ENCODE measurements around the gene FAM200B. TPM values are rescaled to one million over a fixed set of nuclear protein-coding genes. Genes with fewer than 3 reads are reported as not detected.

Gene FAM200B
- polyA plus RNA-seq, 2 of the 4 experiments (the other 2 are of a cell fraction) = 40.8 to 41.6 TPM

- TF ChIP-seq REST (IDR thresholded peaks at IDR 0.05) (no peak), ZC3H11A (IDR thresholded peaks at IDR 0.05) (no peak)
Observed at GRCh38 chr4:15683143-15683495, 1.5 kb downstream of the FAM200B start (continued).

GRCh38 chr4:15684498-15684897 is 2.9 kb downstream of the FAM200B start:
- no peak for ATAC-seq

GRCh38 chr4:15688051-15688450 is 6.4 kb downstream of the FAM200B start:
- ATAC-seq (no peak), FAIRE-seq (no peak), DNase-seq (ENCODE audit: low read depth in 1 of 2, low spot score in 1 of 2) (no peak)
- Histone ChIP-seq H3K4me1 (peaks cover 59% of the 10 kb centered on the region), H3K9me3 (no peaks in the 10 kb centered on the region), H3K4me3 (no peak overlapping the region), H3K4me2 (no peak overlapping the region), H3K27ac (peak overlapping the region in 1 of 2 experiments; percentile 47; a peak in 1 of 6 replicates)
- ChIA-PET POLR2A (no interaction called here), CTCF (interaction anchor here (1.4 kb wide), 1 partner anchor 12 kb away, joined by 3 read pairs; no protein-coding TSS in a partner anchor)
- no peak for TF ChIP-seq RCOR1 (IDR thresholded peaks at IDR 0.05; ENCODE audit: low read depth, low read length)
- WGBS (ENCODE audit: missing lambda C conversion rate) = 83% methylated on average over 5 of the region's 5 CpGs

More at GRCh38 chr4:15684498-15684897, 2.9 kb downstream of the FAM200B start:
- no peak overlapping the region for H3K4me3 ChIP-seq
- H3K4me1 ChIP-seq = peaks cover 29% of the 10 kb centered on the region
- FAIRE-seq (no peak), DNase-seq (ENCODE audit: low read depth in 1 of 2, low spot score in 1 of 2) (no peak)
- H3K4me2 ChIP-seq = peak overlapping the region; percentile 90; the same call in 2 of the 3 replicates
- no peaks in the 10 kb centered on the region for H3K9me3 ChIP-seq
- peak overlapping the region in 1 of 2 experiments; percentile 56; a peak in 2 of 6 replicates for H3K27ac ChIP-seq
- 85% methylated on average over 1 of the region's 1 CpG for WGBS (ENCODE audit: missing lambda C conversion rate)
- CTCF ChIA-PET = interaction anchor here (1.3 to 1.6 kb wide), 2 partner anchors 11 to 21 kb away, joined by 3 to 4 read pairs; no protein-coding TSS in a partner anchor
- POLR2A ChIA-PET = no interaction called here
- TF ChIP-seq FOSB (CRISPR knock-in tag; IDR thresholded peaks at IDR 0.05) = no peak
- TF ChIP-seq MYC (IDR thresholded peaks at IDR 0.05; ENCODE audit: borderline replicate concordance, low read length) = no peak
- TF ChIP-seq ZNF302 (CRISPR knock-in tag; IDR thresholded peaks at IDR 0.05) = no peak
- TF ChIP-seq BHLHE40 (IDR thresholded peaks at IDR 0.05; ENCODE audit: low read depth, low read length) = no peak
- no peak for TF ChIP-seq ZFP36 (IDR thresholded peaks at IDR 0.05; ENCODE audit: borderline replicate concordance, partially characterized antibody)
- no peak for TF ChIP-seq POLR2AphosphoS2 (conservative IDR thresholded peaks at IDR 0.05; ENCODE audit: low read length)
- no peak for TF ChIP-seq SREBF2 (IDR thresholded peaks at IDR 0.05)
- no peak for TF ChIP-seq CBX8 (IDR thresholded peaks at IDR 0.05)
- no peak for TF ChIP-seq EHMT2 (IDR thresholded peaks at IDR 0.05; ENCODE audit: low read depth)
- TF ChIP-seq FOSL2 (IDR thresholded peaks at IDR 0.05) = no peak
- TF ChIP-seq FOSL2 (CRISPR knock-in tag; IDR thresholded peaks at IDR 0.05) = no peak
- TF ChIP-seq HOXB5 (CRISPR knock-in tag; IDR thresholded peaks at IDR 0.05) = no peak
- TF ChIP-seq CBX2 (IDR thresholded peaks at IDR 0.05; ENCODE audit: borderline replicate concordance, low read depth) = no peak
- no peak for TF ChIP-seq TP53 (CRISPR knock-in tag; IDR thresholded peaks at IDR 0.05)

GRCh38 chr4:15689540-15689939 is 7.9 kb downstream of the FAM200B start:
- Histone ChIP-seq H3K27ac (peak overlapping the region; percentile 93 to 94), H3K4me2 (peak overlapping the region; percentile 91), H3K9me3 (no peaks in the 10 kb centered on the region), H3K4me3 (peak overlapping the region; percentile 26; the same call in 1 of the 3 replicates), H3K4me1 (peaks cover 53% of the 10 kb centered on the region)
- no peak for FAIRE-seq
- no peak for DNase-seq (ENCODE audit: low read depth in 1 of 2, low spot score in 1 of 2)
- ChIA-PET CTCF (no interaction called here), POLR2A (no interaction called here)
- TF ChIP-seq MAFK (IDR thresholded peaks at IDR 0.05; ENCODE audit: partially characterized antibody) (no peak), ESRRA (IDR thresholded peaks at IDR 0.05; ENCODE audit: borderline replicate concordance, low read length) (no peak), CTCF (IDR thresholded peaks at IDR 0.05) (no peak), NPAS2 (CRISPR knock-in tag; IDR thresholded peaks at IDR 0.05; ENCODE audit: borderline replicate concordance) (no peak), EHMT2 (IDR thresholded peaks at IDR 0.05; ENCODE audit: low read depth) (no peak), CHD2 (IDR thresholded peaks at IDR 0.05; ENCODE audit: low read length, partially characterized antibody) (no peak), JUN (IDR thresholded peaks at IDR 0.05) (no peak)
- WGBS (ENCODE audit: missing lambda C conversion rate) = 64% methylated on average over 2 of the region's 2 CpGs
- no peak for ATAC-seq
